MM.1S (cell line): ENCODE data around the gene FAM9C.

Source experiments
- DNase-seq: peaks from one replicate; pipeline ENCODE4 v3.0.0-alpha.2; 2015
- H2AFZ ChIP-seq: fragments of 300-600 bp; sonication (generic); 2 replicates; pipeline ENCODE4 v1.6.0; 2016; ENCODE audit warnings: antibody characterized with exemption, low read length
- H3F3A ChIP-seq: fragments of 300-600 bp; sonication (generic); 2 replicates; pipeline ENCODE4 v1.6.1; 2016; ENCODE audit warnings: mild to moderate bottlenecking, antibody characterized with exemption, low read length, moderate library complexity, mixed read lengths; ENCODE audit not compliant: insufficient read depth
- H3K27ac ChIP-seq: fragments of 300-600 bp; sonication (generic); 2 replicates; pipeline ENCODE4 v1.5.1; 2016; ENCODE audit warnings: mild to moderate bottlenecking, low read length
- H3K27me3 ChIP-seq: fragments of 300-600 bp; sonication (generic); replicated peaks from 2 replicates; pipeline ENCODE4 v1.6.0; 2016; ENCODE audit warnings: low read length; ENCODE audit not compliant: insufficient read depth
- H3K36me3 ChIP-seq: fragments of 300-600 bp; sonication (generic); replicated peaks from 2 replicates; pipeline ENCODE4 v1.6.1; 2016; ENCODE audit warnings: mild to moderate bottlenecking, low read length, mixed read lengths; ENCODE audit not compliant: insufficient read depth
- H3K4me1 ChIP-seq: fragments of 300-600 bp; sonication (generic); 2 replicates; pipeline ENCODE4 v1.6.1; 2016; ENCODE audit warnings: low read length, mixed read lengths
- H3K4me2 ChIP-seq: fragments of 300-600 bp; sonication (generic); 2 replicates; pipeline ENCODE4 v1.6.0; 2016; ENCODE audit warnings: low read depth, low read length
- H3K4me3 ChIP-seq: fragments of 300-600 bp; sonication (generic); 2 replicates; pipeline ENCODE4 v1.5.1; 2016; ENCODE audit warnings: low read length, mixed read lengths
- H3K79me2 ChIP-seq: fragments of 300-600 bp; sonication (generic); 2 replicates; pipeline ENCODE4 v1.6.1; 2016; ENCODE audit warnings: mixed run types, low read length, mixed read lengths
- H3K9ac ChIP-seq: fragments of 300-600 bp; sonication (generic); 2 replicates; pipeline ENCODE4 v1.6.1; 2016; ENCODE audit warnings: low read length, mixed read lengths
- H3K9me2 ChIP-seq: fragments of 300-600 bp; sonication (generic); replicated peaks from 2 replicates; pipeline ENCODE4 v1.6.1; 2016; ENCODE audit warnings: mild to moderate bottlenecking, low read length, mixed read lengths; ENCODE audit not compliant: insufficient read depth
- H3K9me3 ChIP-seq: fragments of 300-600 bp; sonication (generic); replicated peaks from 2 replicates; pipeline ENCODE4 v1.6.1; 2016; ENCODE audit warnings: mild to moderate bottlenecking, low read length, mixed read lengths; ENCODE audit not compliant: insufficient read depth
- H4K20me1 ChIP-seq: fragments of 300-600 bp; sonication (generic); 2 replicates; pipeline ENCODE4 v1.6.1; 2016; ENCODE audit warnings: mild to moderate bottlenecking, low read length, moderate library complexity, mixed read lengths; ENCODE audit not compliant: insufficient read depth
- EZH2 ChIP-seq: fragments of 300-600 bp; sonication (generic); optimal IDR thresholded peaks from 2 replicates; pipeline ENCODE3; 2017; ENCODE audit warnings: low read depth, mild to moderate bottlenecking, antibody characterized with exemption, low read length, mixed read lengths
- EZH2phosphoT487 ChIP-seq: fragments of 300-600 bp; sonication (generic); IDR thresholded peaks from 2 replicates; pipeline ENCODE4 v1.6.1; 2018; ENCODE audit warnings: antibody characterized with exemption, low read length
- TF ChIP-seq, protein P1 (sequence below): fragments of 300-600 bp; sonication (generic); IDR thresholded peaks from 2 replicates; pipeline ENCODE4 v1.5.1; 2016; ENCODE audit warnings: antibody characterized with exemption, low read length, mixed read lengths

Gene FAM9C

DNA sequence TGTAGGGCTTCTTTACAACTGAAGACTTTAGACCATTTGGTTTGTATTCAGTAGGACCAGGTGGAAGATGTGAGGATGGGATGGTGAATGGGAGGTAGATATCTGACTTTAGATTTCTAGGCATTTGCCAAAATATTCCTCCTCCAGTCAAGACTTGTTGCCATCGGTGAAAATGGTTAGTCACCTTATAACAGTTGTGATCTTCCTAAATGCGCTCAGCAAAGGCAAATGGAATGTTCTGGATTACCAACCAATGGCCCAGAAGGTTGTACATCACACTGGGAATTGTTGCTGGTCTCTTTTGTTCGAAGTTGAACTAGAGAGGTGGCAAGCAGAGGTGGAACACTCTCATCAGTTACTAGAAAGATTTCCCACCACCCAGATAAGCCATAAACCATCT is 35.6 kb downstream of the FAM9C start:
- H3K27me3 ChIP-seq = no peaks in the 10 kb centered on the region
- H3K4me1 ChIP-seq = peaks cover 41% of the 10 kb centered on the region
- no peaks in the 10 kb centered on the region for H3K79me2 ChIP-seq
- DNase-seq = no peak
- TF ChIP-seq EZH2phosphoT487 (no peak), EZH2 (no peak)
- TF ChIP-seq, protein P1, sequence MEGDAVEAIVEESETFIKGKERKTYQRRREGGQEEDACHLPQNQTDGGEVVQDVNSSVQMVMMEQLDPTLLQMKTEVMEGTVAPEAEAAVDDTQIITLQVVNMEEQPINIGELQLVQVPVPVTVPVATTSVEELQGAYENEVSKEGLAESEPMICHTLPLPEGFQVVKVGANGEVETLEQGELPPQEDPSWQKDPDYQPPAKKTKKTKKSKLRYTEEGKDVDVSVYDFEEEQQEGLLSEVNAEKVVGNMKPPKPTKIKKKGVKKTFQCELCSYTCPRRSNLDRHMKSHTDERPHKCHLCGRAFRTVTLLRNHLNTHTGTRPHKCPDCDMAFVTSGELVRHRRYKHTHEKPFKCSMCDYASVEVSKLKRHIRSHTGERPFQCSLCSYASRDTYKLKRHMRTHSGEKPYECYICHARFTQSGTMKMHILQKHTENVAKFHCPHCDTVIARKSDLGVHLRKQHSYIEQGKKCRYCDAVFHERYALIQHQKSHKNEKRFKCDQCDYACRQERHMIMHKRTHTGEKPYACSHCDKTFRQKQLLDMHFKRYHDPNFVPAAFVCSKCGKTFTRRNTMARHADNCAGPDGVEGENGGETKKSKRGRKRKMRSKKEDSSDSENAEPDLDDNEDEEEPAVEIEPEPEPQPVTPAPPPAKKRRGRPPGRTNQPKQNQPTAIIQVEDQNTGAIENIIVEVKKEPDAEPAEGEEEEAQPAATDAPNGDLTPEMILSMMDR = no peak
- no peak overlapping the region for H3K4me2 ChIP-seq
- peaks cover 18% of the 10 kb centered on the region; the same call in 1 of the 2 replicates for H3F3A ChIP-seq
- no peaks in the 10 kb centered on the region for H3K36me3 ChIP-seq
- no peak overlapping the region for H2AFZ ChIP-seq
- H3K9me3 ChIP-seq = no peaks in the 10 kb centered on the region
- H4K20me1 ChIP-seq = no peaks in the 10 kb centered on the region
- no peak overlapping the region for H3K27ac ChIP-seq
- no peak overlapping the region for H3K9ac ChIP-seq
- no peak overlapping the region for H3K4me3 ChIP-seq
- no peaks in the 10 kb centered on the region for H3K9me2 ChIP-seq

DNA sequence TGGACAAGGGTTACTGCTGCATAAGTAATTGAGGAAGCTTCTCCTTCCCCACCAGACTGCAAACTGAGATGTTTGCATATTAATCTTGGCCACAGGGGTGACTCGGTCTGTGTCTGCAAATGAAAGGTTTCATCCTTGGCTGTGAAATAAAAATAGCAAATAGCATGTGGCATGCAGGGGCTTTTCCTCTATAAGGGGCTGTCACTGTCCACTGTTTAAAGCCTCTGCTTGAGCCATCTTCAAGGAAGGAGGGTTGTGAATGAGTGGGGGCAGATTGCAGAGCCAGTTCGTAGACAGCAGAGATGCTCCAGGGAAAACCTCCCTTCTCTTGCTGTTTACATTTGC is 36.3 kb downstream of the FAM9C start:
- H3K4me2 ChIP-seq = peak overlapping the region; percentile 27; the same call in 1 of the 2 replicates
- no peak for DNase-seq
- H2AFZ ChIP-seq = no peak overlapping the region
- TF ChIP-seq, protein P1 = no peak
- TF ChIP-seq EZH2 (no peak), EZH2phosphoT487 (no peak)
- no peak overlapping the region for H3K9ac ChIP-seq
- H3K4me3 ChIP-seq = no peak overlapping the region
- no peak overlapping the region for H3K27ac ChIP-seq
- peaks cover 18% of the 10 kb centered on the region; the same call in 1 of the 2 replicates for H3F3A ChIP-seq
- H3K4me1 ChIP-seq = peaks cover 41% of the 10 kb centered on the region
- H3K27me3 ChIP-seq = no peaks in the 10 kb centered on the region
- no peaks in the 10 kb centered on the region for H4K20me1 ChIP-seq
- no peaks in the 10 kb centered on the region for H3K9me3 ChIP-seq
- no peaks in the 10 kb centered on the region for H3K79me2 ChIP-seq
- no peaks in the 10 kb centered on the region for H3K9me2 ChIP-seq
- no peaks in the 10 kb centered on the region for H3K36me3 ChIP-seq

DNA sequence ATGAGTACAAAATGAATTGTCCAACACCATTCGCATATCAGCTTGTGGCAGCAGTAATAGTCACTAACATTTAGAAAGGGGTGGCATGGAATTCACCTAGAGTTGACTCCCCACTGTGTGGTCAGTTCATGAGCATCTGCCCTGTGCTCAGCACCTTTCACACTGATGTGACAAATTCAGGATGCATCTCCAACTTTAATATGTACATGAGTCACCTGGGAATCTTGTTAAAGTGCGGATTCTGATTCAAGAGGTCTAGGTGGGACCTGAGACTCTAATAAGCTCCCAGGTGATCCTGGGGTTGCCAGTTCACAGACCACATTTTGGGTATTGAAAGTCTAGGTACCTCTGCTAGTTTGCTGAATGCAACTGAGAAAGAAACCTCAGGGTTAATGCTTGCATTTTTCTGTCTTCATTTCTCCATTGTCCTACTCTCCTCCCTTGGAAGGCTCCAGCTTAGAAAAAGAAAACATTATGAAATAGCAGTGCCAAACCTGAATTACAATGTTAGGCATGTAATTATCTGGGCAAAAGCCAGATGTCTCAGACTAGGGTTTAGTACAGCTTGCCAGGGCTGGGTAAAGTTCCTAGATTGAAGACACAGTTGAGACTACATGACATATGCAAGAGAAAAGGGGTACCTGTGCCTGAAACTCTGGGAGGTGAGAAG is 36.8 kb downstream of the FAM9C start:
- Histone ChIP-seq H4K20me1 (no peaks in the 10 kb centered on the region), H3K9me3 (no peaks in the 10 kb centered on the region), H3F3A (peaks cover 22% of the 10 kb centered on the region; the same call in 1 of the 2 replicates), H3K36me3 (no peaks in the 10 kb centered on the region), H3K9me2 (no peaks in the 10 kb centered on the region), H3K27me3 (no peaks in the 10 kb centered on the region), H3K4me3 (no peak overlapping the region), H3K4me2 (peak overlapping the region; percentile 27; the same call in 1 of the 2 replicates), H2AFZ (no peak overlapping the region), H3K4me1 (peaks cover 41% of the 10 kb centered on the region), H3K9ac (no peak overlapping the region), H3K27ac (no peak overlapping the region), H3K79me2 (no peaks in the 10 kb centered on the region)
- TF ChIP-seq, protein P1 = no peak
- TF ChIP-seq EZH2 (no peak), EZH2phosphoT487 (no peak)
- DNase-seq = no peak
